Calu3 (cell line): ENCODE results near the gene ADGRL3. TPM values are rescaled to one million over a fixed set of nuclear protein-coding genes. Genes with fewer than 3 reads are reported as not detected.

Experiments used
- BruUV-seq: library from RNA; stranded (reverse); fragments of 400-500 nt; replicated peaks from 2 replicates; lab custom pipeline; 2021; lab: Mats Ljungman, UMichigan
- CTCF ChIA-PET: fragments of 300-600 bp; sonication (Branson Sonifier 250); formaldehyde crosslinking; loops from one replicate; lab custom pipeline; 2022; ENCODE audit warnings: antibody characterized with exemption; lab: Charles Lee
- DNase-seq: peaks from one replicate; pipeline ENCODE4 v3.0.0; 2022
- H3K27ac Mint-ChIP-seq: one replicate; pipeline ENCODE4 v1.8.0; 2022; ENCODE audit warnings: mixed read lengths; ENCODE audit not compliant: unreplicated experiment
- H3K27me3 Mint-ChIP-seq: one replicate; pipeline ENCODE4 v1.8.0; 2022; ENCODE audit warnings: mixed read lengths; ENCODE audit not compliant: unreplicated experiment
- H3K36me3 Mint-ChIP-seq: one replicate; pipeline ENCODE4 v1.8.0; 2022; ENCODE audit warnings: mild to moderate bottlenecking, moderate library complexity, mixed read lengths; ENCODE audit not compliant: insufficient read depth, unreplicated experiment
- H3K4me1 Mint-ChIP-seq: one replicate; pipeline ENCODE4 v1.8.0; 2022; ENCODE audit warnings: mild to moderate bottlenecking, low read depth, mixed read lengths; ENCODE audit not compliant: unreplicated experiment
- H3K4me3 Mint-ChIP-seq: one replicate; pipeline ENCODE4 v1.8.0; 2022; ENCODE audit warnings: mild to moderate bottlenecking, low read depth, moderate library complexity, mixed read lengths; ENCODE audit not compliant: unreplicated experiment
- H3K9me3 Mint-ChIP-seq: one replicate; pipeline ENCODE4 v1.8.0; 2022; ENCODE audit warnings: low read depth, mixed read lengths; ENCODE audit not compliant: unreplicated experiment
- CTCF ChIP-seq: fragments of 200-600 bp; IDR thresholded peaks from one replicate; pipeline ENCODE4 v1.8.0; 2022; ENCODE audit warnings: antibody characterized with exemption; ENCODE audit not compliant: unreplicated experiment
- intact Hi-C: fragments of 100-400 bp; cut with micrococcal nuclease; formaldehyde crosslinking; loops from one replicate; pipeline ENCODE4 v1.10.0; 2022; ENCODE audit not compliant: unreplicated experiment
- total RNA-seq: library from RNA; stranded (reverse); gene quantifications from 2 replicates; pipeline ENCODE4 v1.2.3, GENCODE V29; 2022

ADGRL3 gene
- total RNA-seq, 1 experiment from 2014 or later = 0.66 TPM

GRCh38 chr4:62077406-62077805 is 877.3 kb downstream of the ADGRL3 start:
- no peak for DNase-seq
- intact Hi-C loops = no loop called here
- no peaks in the 10 kb centered on the region for H3K27me3 Mint-ChIP-seq
- H3K27ac Mint-ChIP-seq = no peak overlapping the region
- CTCF ChIA-PET = no interaction called here
- H3K4me3 Mint-ChIP-seq = no peak overlapping the region
- no peaks in the 10 kb centered on the region for H3K4me1 Mint-ChIP-seq
- TF ChIP-seq CTCF = no peak
- H3K9me3 Mint-ChIP-seq = no peaks in the 10 kb centered on the region
- no peaks in the 10 kb centered on the region for H3K36me3 Mint-ChIP-seq
- BruUV-seq = no TSS peak

- Mint-ChIP-seq H3K9me3 (peaks cover 3% of the 10 kb centered on the region), H3K4me3 (no peak overlapping the region)
- BruUV-seq = no TSS peak
These were observed 880.3 kb downstream of the ADGRL3 start for GRCh38 chr4:62080431-62080830.

GRCh38 chr4:62087706-62088105 is 887.6 kb downstream of the ADGRL3 start:
- Mint-ChIP-seq H3K4me3 (no peak overlapping the region), H3K36me3 (no peaks in the 10 kb centered on the region), H3K27me3 (no peaks in the 10 kb centered on the region), H3K27ac (no peak overlapping the region), H3K9me3 (peaks cover 7% of the 10 kb centered on the region), H3K4me1 (no peaks in the 10 kb centered on the region)
- intact Hi-C loops = no loop called here
- CTCF ChIA-PET = no interaction called here
- no TSS peak for BruUV-seq
- TF ChIP-seq CTCF = no peak
- DNase-seq = no peak

More at GRCh38 chr4:62080431-62080830, 880.3 kb downstream of the ADGRL3 start:
- intact Hi-C loops = no loop called here
- DNase-seq = no peak
- CTCF ChIA-PET = no interaction called here
- Mint-ChIP-seq H3K4me1 (no peaks in the 10 kb centered on the region), H3K27ac (no peak overlapping the region), H3K36me3 (no peaks in the 10 kb centered on the region), H3K27me3 (no peaks in the 10 kb centered on the region)
- TF ChIP-seq CTCF = no peak

- H3K36me3 Mint-ChIP-seq = no peaks in the 10 kb centered on the region
- TF ChIP-seq CTCF = no peak
- no peak for DNase-seq
- no TSS peak for BruUV-seq
- no peak overlapping the region for H3K27ac Mint-ChIP-seq
- H3K9me3 Mint-ChIP-seq = peaks cover 7% of the 10 kb centered on the region
- H3K27me3 Mint-ChIP-seq = no peaks in the 10 kb centered on the region
- CTCF ChIA-PET = no interaction called here
- H3K4me3 Mint-ChIP-seq = no peak overlapping the region
- no peaks in the 10 kb centered on the region for H3K4me1 Mint-ChIP-seq
- intact Hi-C loops = no loop called here
These were observed 893.6 kb downstream of the ADGRL3 start for GRCh38 chr4:62093735-62094134.
